GM21381 (cell line): ENCODE data around the gene LRFN3.
"Not testable (repeated sequence)": the region's sequence is repeated elsewhere in the genome, so short reads cannot be mapped to it uniquely, and the experiment has no call there.

Experiments
- ATAC-seq: cut with Tn5 transposase; IDR thresholded peaks from one replicate; pipeline ENCODE4 v1.9.1; 2021; ENCODE audit warnings: mild to moderate bottlenecking, moderate library complexity; ENCODE audit not compliant: unreplicated experiment

LRFN3 gene

GRCh38 chr19:35935911-35936737, at the start of gene LRFN3:
Gene LRFN3 (plus strand): TSS chr19:35936374. CDS start chr19:35939426, 3,052 bp downstream.
- no peak for ATAC-seq

GRCh38 chr19:35887197-35887596, 49.0 kb upstream of the LRFN3 start:
- no peak for ATAC-seq

GRCh38 chr19:35888398-35888797, 47.8 kb upstream of the LRFN3 start:
- no peak for ATAC-seq

- no peak for ATAC-seq
Observed at GRCh38 chr19:35889370-35890112, 46.6 kb upstream of the LRFN3 start.

- no peak for ATAC-seq
Observed at GRCh38 chr19:35890113-35890650, 46.0 kb upstream of the LRFN3 start.

- ATAC-seq = not testable (repeated sequence)
Observed at GRCh38 chr19:35891819-35892218, 44.4 kb upstream of the LRFN3 start.

GRCh38 chr19:35894342-35894741, 41.8 kb upstream of the LRFN3 start:
- no peak for ATAC-seq

GRCh38 chr19:35895911-35896642, 40.1 kb upstream of the LRFN3 start:
- no peak for ATAC-seq

GRCh38 chr19:35896643-35897040, 39.5 kb upstream of the LRFN3 start:
- no peak for ATAC-seq

GRCh38 chr19:35897706-35898451, 38.3 kb upstream of the LRFN3 start:
- ATAC-seq = no peak

- ATAC-seq = no peak
Observed at GRCh38 chr19:35898499-35898809, 37.7 kb upstream of the LRFN3 start.

GRCh38 chr19:35899547-35900214, 36.5 kb upstream of the LRFN3 start:
- peak; percentile 38 for ATAC-seq

- no peak for ATAC-seq
Observed at GRCh38 chr19:35901055-35901644, 35.0 kb upstream of the LRFN3 start.

GRCh38 chr19:35901854-35902661, 34.1 kb upstream of the LRFN3 start, which contains the start of gene HCST:
Gene HCST (plus strand): TSS chr19:35902529. CDS start chr19:35902594, 65 bp downstream.
- ATAC-seq = no peak

GRCh38 chr19:35902870-35903475, 33.2 kb upstream of the LRFN3 start:
- no peak for ATAC-seq

GRCh38 chr19:35903550-35904179, 32.5 kb upstream of the LRFN3 start:
- ATAC-seq = peak; percentile 45

GRCh38 chr19:35904311-35905068, 31.7 kb upstream of the LRFN3 start:
- no peak for ATAC-seq
